RWPE2 (cell line): ENCODE results near the gene C10orf95.

Experiments
- ATAC-seq: fragments of 200-7000 bp; cut with Tn5 transposase; 3 replicates; pipeline ENCODE4 v1.9.1; 2021; ENCODE audit warnings: low read depth
- DNase-seq: peaks from one replicate; pipeline ENCODE4 v3.0.0-alpha.2; 2020; ENCODE audit warnings: low spot score
- H3K27ac ChIP-seq: fragments of 450-650 bp; 2 replicates; pipeline ENCODE4 v1.5.1; 2017; ENCODE audit warnings: mild to moderate bottlenecking; ENCODE audit not compliant: poor library complexity, severe bottlenecking
- H3K27me3 ChIP-seq: fragments of 250-450 bp; sonication (Bioruptor Pico); 2 replicates; pipeline ENCODE4 v1.5.1; 2021; ENCODE audit warnings: mild to moderate bottlenecking, moderate library complexity; ENCODE audit not compliant: insufficient read depth, poor library complexity, severe bottlenecking
- H3K36me3 ChIP-seq: fragments of 250-450 bp; sonication (Bioruptor Pico); 2 replicates; pipeline ENCODE4 v1.5.1; 2020; ENCODE audit warnings: low read depth, mild to moderate bottlenecking, moderate library complexity
- H3K4me1 ChIP-seq: fragments of 250-450 bp; sonication (Bioruptor Pico); 2 replicates; pipeline ENCODE4 v1.5.1; 2021; ENCODE audit warnings: mild to moderate bottlenecking, moderate library complexity; ENCODE audit not compliant: insufficient read depth, poor library complexity, severe bottlenecking
- H3K4me3 ChIP-seq: fragments of 250-450 bp; sonication (Bioruptor Pico); 2 replicates; pipeline ENCODE4 v1.5.1; 2021; ENCODE audit warnings: mild to moderate bottlenecking, moderate library complexity; ENCODE audit not compliant: severe bottlenecking
- H3K9me3 ChIP-seq: fragments of 250-450 bp; sonication (Bioruptor Pico); 2 replicates; pipeline ENCODE4 v1.5.1; 2021; ENCODE audit warnings: mild to moderate bottlenecking, moderate library complexity; ENCODE audit not compliant: severe bottlenecking
- TF ChIP-seq, protein P1 (sequence below): fragments of 450-650 bp; IDR thresholded peaks from one replicate; pipeline ENCODE4 v1.5.1; 2017; ENCODE audit warnings: mild to moderate bottlenecking, moderate library complexity; ENCODE audit not compliant: poor library complexity, severe bottlenecking

The C10orf95 gene

DNA sequence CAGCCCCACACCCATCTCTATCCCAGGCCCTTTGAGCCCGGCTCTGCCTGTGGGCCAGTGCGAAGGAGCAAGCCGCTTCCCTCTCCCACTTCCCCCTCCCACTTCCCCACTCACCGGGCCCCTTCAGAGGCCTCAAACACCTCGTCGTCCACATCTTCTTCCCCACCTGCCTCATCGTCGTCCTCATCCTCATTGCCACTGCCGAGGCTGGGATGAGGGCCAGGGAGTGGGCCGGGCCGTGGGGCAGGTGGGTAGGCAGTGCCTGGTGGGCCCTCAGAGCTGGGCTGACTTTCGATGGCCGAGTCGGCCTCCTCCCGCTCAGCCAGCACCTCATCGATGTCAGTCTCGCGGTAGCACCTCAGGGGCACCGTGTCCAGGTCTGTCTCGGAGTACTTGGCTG lies 36.6 kb downstream of the C10orf95 start:
- no peaks in the 10 kb centered on the region for H3K36me3 ChIP-seq
- H3K27ac ChIP-seq: no peak overlapping the region
- no peaks in the 10 kb centered on the region for H3K4me1 ChIP-seq
- ATAC-seq (no peak), DNase-seq (no peak)
- TF ChIP-seq, protein P1, sequence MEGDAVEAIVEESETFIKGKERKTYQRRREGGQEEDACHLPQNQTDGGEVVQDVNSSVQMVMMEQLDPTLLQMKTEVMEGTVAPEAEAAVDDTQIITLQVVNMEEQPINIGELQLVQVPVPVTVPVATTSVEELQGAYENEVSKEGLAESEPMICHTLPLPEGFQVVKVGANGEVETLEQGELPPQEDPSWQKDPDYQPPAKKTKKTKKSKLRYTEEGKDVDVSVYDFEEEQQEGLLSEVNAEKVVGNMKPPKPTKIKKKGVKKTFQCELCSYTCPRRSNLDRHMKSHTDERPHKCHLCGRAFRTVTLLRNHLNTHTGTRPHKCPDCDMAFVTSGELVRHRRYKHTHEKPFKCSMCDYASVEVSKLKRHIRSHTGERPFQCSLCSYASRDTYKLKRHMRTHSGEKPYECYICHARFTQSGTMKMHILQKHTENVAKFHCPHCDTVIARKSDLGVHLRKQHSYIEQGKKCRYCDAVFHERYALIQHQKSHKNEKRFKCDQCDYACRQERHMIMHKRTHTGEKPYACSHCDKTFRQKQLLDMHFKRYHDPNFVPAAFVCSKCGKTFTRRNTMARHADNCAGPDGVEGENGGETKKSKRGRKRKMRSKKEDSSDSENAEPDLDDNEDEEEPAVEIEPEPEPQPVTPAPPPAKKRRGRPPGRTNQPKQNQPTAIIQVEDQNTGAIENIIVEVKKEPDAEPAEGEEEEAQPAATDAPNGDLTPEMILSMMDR: no peak
- no peak overlapping the region for H3K4me3 ChIP-seq
- H3K27me3 ChIP-seq: peaks cover 33% of the 10 kb centered on the region
- no peaks in the 10 kb centered on the region for H3K9me3 ChIP-seq

DNA sequence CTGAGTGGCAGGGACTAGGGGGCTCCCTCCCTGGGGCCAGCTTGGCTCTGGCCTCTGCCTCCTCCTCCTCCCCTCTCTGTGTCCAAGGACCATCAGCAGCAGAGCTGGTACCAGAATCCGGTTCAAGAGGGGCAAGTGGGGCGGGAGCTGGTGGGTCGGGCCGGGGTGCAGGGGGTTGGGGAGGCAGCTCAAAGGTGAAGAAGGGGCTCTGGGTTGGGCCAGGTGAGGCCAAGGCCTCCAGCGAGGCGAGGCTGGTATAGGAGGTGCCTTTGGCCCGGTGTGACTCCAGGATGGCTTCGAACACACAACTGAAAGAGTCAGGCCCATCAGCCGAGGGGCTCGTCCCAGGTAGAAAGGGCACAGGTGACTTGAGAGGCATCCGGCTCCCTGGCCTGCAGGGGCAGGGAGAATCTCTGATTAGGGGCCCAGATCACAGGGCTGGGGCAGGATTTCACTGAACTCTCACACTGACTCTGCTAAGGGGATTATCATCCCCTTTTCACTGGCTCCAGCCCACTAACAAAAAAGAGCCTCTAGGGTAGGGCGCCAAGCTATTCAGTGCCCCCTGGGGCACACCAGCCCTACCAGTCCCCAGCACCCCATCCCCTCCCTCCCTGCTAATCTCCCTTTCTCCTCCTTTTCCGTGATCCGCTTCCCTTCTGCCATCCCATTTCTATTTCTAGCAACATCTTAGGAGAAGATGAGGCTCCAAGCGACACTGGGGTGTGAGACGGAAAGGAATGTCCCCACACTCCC lies 37.4 kb downstream of the C10orf95 start:
- H3K27me3 ChIP-seq: peaks cover 36% of the 10 kb centered on the region
- TF ChIP-seq, protein P1: no peak
- H3K27ac ChIP-seq: no peak overlapping the region

GRCh38 chr10:102413053-102413705 lies 38.2 kb downstream of the C10orf95 start:
- DNase-seq (no peak), ATAC-seq (no peak)
- Histone ChIP-seq H3K27me3 (peaks cover 41% of the 10 kb centered on the region), H3K36me3 (no peaks in the 10 kb centered on the region), H3K4me1 (no peaks in the 10 kb centered on the region), H3K4me3 (no peak overlapping the region), H3K9me3 (no peaks in the 10 kb centered on the region), H3K27ac (no peak overlapping the region)
- TF ChIP-seq, protein P1: no peak

More for the DNA sequence above, 37.4 kb downstream of the C10orf95 start:
- Histone ChIP-seq H3K4me3 (no peak overlapping the region), H3K36me3 (no peaks in the 10 kb centered on the region), H3K9me3 (no peaks in the 10 kb centered on the region), H3K4me1 (no peaks in the 10 kb centered on the region)
- ATAC-seq (no peak), DNase-seq (no peak)

GRCh38 chr10:102412293-102412692 lies 39.0 kb downstream of the C10orf95 start:
- TF ChIP-seq, protein P1: no peak
- no peak overlapping the region for H3K27ac ChIP-seq
- no peaks in the 10 kb centered on the region for H3K9me3 ChIP-seq
- ATAC-seq (no peak), DNase-seq (no peak)
- H3K4me1 ChIP-seq: no peaks in the 10 kb centered on the region
- H3K27me3 ChIP-seq: peaks cover 45% of the 10 kb centered on the region
- no peak overlapping the region for H3K4me3 ChIP-seq
- H3K36me3 ChIP-seq: no peaks in the 10 kb centered on the region
